ENCODE measurements around the gene HCN3. TPM values are rescaled to one million over a fixed set of nuclear protein-coding genes. Genes with fewer than 3 reads are reported as not detected.

The HCN3 gene
- polyA plus RNA-seq, 1 of the 3 experiments (the other 2 are of a cell fraction), result 9.7 TPM

GRCh38 chr1:155241841-155242264 lies 35.4 kb upstream of the HCN3 start:
- Histone ChIP-seq H3K4me2 (no peak overlapping the region), H3K36me3 (replicated peaks in 1 of 2; ENCODE audit: control insufficient read depth in 1 of 2, insufficient read depth in 2 of 2, low read length in 1 of 2) (peaks cover 0 to 3% of the 10 kb centered on the region in 2 experiments), H3F3A (replicated peaks; ENCODE audit: insufficient read depth) (peaks cover 26% of the 10 kb centered on the region), H4K20me1 (ENCODE audit: insufficient read depth) (no peaks in the 10 kb centered on the region), H3K4me3 (ENCODE audit: low read depth in 2 of 2, low read length in 1 of 2) (no peak overlapping the region), H3K79me2 (ENCODE audit: insufficient read depth) (peaks cover 28% of the 10 kb centered on the region), H3K4me1 (ENCODE audit: control insufficient read depth in 1 of 2, insufficient read depth in 2 of 2, low read depth in 1 of 2, low read length in 1 of 2) (peaks cover 0 to 24% of the 10 kb centered on the region in 2 experiments; a peak in 3 of 4 replicates), H3K27ac (ENCODE audit: low read depth in 2 of 2, low read length in 1 of 2) (peak overlapping the region; percentile 13 to 69; a peak in 3 of 4 replicates), H3K9me3 (no peaks in the 10 kb centered on the region), H3K9me2 (no peaks in the 10 kb centered on the region), H3K27me3 (ENCODE audit: insufficient read depth) (no peaks in the 10 kb centered on the region), H2AFZ (ENCODE audit: low read depth) (no peak overlapping the region), H3K9ac (no peak overlapping the region)
- WGBS (ENCODE audit: low lambda C conversion rate), result 85% methylated on average over 4 of the region's 4 CpGs
- ChIA-PET CTCF (interaction anchor here (1.0 to 4.2 kb wide), 5 partner anchors 10 to 65 kb away, joined by 3 to 29 read pairs (median 3); partner anchors contain the start of gene THBS3), POLR2A (interaction anchor here (0.6 to 1.5 kb wide), 2 partner anchors 13 to 1068 kb away, joined by 4 read pairs; partner anchors contain the start of gene ENTREP3)
- 0 out of 2 replicates have a peak, but pooled peaks have one; percentile 10 for TF ChIP-seq REST (IDR thresholded peaks at IDR 0.05; ENCODE audit: low read depth, low read length)
- no peak for TF ChIP-seq RCOR1 (IDR thresholded peaks at IDR 0.05; ENCODE audit: low read length)
- DNase-seq, result no peak

GRCh38 chr1:155242805-155243358 lies 34.4 kb upstream of the HCN3 start:
- POLR2A ChIA-PET, result interaction anchor here (2.4 kb wide), 1 partner anchor 30 kb away, joined by 6 read pairs; the partner anchor contains the start of gene CLK2
- no peaks in the 10 kb centered on the region for H4K20me1 ChIP-seq (ENCODE audit: insufficient read depth)
- no peaks in the 10 kb centered on the region for H3K9me2 ChIP-seq
- peak overlapping the region; percentile 75 to 89; a peak in 3 of 4 replicates for H3K27ac ChIP-seq (ENCODE audit: low read depth in 2 of 2, low read length in 1 of 2)
- H3K79me2 ChIP-seq (ENCODE audit: insufficient read depth), result peaks cover 28% of the 10 kb centered on the region
- H3K4me1 ChIP-seq (ENCODE audit: control insufficient read depth in 1 of 2, insufficient read depth in 2 of 2, low read depth in 1 of 2, low read length in 1 of 2), result peaks cover 0 to 24% of the 10 kb centered on the region in 2 experiments; a peak in 3 of 4 replicates
- peak overlapping the region; percentile 80; the same call in 1 of the 2 replicates for H3K9ac ChIP-seq
- peak overlapping the region; percentile 49 to 65; a peak in 3 of 4 replicates for H3K4me3 ChIP-seq (ENCODE audit: low read depth in 2 of 2, low read length in 1 of 2)
- CTCF ChIA-PET, result interaction anchor here (1.6 to 4.2 kb wide), 4 partner anchors 9 to 68 kb away, joined by 4 to 29 read pairs (median 10); no protein-coding TSS in a partner anchor
- peaks cover 4 to 11% of the 10 kb centered on the region in 2 experiments for H3K36me3 ChIP-seq (replicated peaks in 1 of 2; ENCODE audit: control insufficient read depth in 1 of 2, insufficient read depth in 2 of 2, low read length in 1 of 2)
- H2AFZ ChIP-seq (ENCODE audit: low read depth), result no peak overlapping the region
- H3K27me3 ChIP-seq (ENCODE audit: insufficient read depth), result no peaks in the 10 kb centered on the region
- peaks cover 26% of the 10 kb centered on the region for H3F3A ChIP-seq (replicated peaks; ENCODE audit: insufficient read depth)
- H3K9me3 ChIP-seq, result no peaks in the 10 kb centered on the region
- WGBS (ENCODE audit: low lambda C conversion rate), result 87% methylated on average over 3 of the region's 3 CpGs
- no peak for TF ChIP-seq IRF3 (IDR thresholded peaks at IDR 0.05; ENCODE audit: low read depth, low read length)
- no peak for TF ChIP-seq TCF12 (IDR thresholded peaks at IDR 0.05)
- TF ChIP-seq SIN3A (IDR thresholded peaks at IDR 0.05; ENCODE audit: borderline replicate concordance, low read depth, low read length), result no peak
- DNase-seq, result no peak
- H3K4me2 ChIP-seq, result peak overlapping the region; percentile 87
